Coronary artery (tissue), 2 donors: ENCODE data around the gene LAGE3.

Experiments
- DNase-seq: peaks from one replicate; pipeline ENCODE4 v3.0.0-alpha.2; 2017; ENCODE audit warnings: low spot score
- H3K27ac ChIP-seq, 2 donors: fragments of 200-600 bp; sonication (generic); one replicate each; pipeline ENCODE4 v1.5.1; 2016 to 2019
- H3K4me3 ChIP-seq: fragments of 200-600 bp; sonication (generic); 2 replicates; pipeline ENCODE4 v1.5.1; 2016; ENCODE audit warnings: mild to moderate bottlenecking, moderate library complexity
- CTCF ChIP-seq: fragments of 200-600 bp; sonication (generic); IDR thresholded peaks from one replicate; pipeline ENCODE4 v1.5.1; 2019; ENCODE audit warnings: antibody characterized with exemption

LAGE3 gene

DNA sequence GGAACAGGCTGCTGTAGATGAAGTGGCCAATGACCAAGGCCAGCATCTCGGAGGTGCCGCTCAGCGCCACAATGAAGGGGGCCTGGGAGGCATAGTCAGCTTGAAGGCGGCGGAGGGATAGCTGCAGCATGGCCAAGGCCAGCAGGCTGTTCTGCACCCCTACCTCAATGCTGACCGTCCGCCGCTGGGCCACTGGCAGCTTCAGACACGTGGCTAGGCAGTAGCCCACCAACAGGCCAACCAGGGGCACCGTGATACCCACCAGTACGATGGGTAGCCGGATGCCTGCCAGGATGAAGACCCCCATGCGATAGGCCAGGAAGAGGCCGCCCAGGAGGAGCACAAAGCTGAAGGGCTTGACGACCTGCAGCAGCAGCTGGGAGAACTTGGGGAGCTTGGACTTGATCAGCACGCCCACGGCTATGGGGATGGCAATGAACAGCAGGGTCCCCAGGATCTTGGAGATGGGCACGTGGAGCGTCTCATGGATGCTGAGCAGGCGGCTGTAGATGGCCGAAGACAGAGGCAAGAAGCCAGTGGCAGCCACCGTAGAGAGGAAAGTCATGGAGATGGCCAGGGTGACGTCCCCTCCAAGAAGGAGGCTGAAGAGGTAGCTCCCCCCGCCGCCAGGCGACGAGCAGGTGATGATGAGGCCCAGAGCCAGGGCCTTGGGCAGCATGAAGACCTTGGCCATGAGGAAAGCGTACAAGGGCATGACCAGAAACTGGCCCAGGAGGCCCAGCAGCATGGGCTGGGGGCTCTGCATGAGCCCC lies 8.6 kb upstream of the LAGE3 start:
- no peak for DNase-seq
- no peak for TF ChIP-seq CTCF
- peak overlapping the region in 1 of 2 donors; percentile 90 for H3K27ac ChIP-seq
- no peak overlapping the region for H3K4me3 ChIP-seq

DNA sequence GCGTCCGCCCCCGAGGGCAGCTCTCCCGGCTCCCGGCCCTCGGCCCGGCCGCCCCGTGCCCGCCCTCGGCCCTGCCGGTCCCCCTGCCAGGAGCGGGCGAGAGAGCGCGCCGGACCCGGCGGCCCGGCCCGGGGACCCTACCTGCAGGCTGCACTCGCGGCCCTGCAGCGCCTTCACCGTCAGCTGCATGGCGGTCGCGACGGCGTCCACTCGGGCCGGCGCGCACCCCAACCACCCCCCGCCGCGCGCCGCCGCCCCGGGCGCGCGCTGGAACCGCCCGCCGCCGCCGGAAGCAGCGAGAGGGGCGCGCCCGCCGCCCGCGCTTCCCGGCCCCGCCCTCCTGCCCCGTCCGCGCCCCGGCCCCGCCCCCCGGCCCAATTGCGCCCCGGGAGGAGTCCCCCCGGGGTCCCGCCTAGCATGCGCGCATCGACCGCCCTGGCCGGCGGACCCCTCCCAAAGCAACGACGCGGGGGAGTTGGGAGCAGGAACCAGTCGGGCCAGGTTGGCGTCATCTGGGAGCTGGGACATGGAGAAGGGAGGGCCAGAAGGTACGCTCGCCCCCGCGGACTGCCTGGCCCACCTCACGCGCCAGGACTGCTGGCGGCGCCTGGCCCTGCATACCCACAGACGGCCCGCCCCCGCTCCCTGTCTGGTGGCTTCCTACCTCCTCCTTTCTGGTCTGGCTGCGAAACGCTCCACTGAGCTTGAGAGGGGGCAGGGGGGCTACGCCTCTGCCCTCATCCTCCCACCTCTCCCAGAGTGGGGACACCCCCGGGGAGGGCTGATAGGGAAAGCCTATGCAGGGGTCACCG lies 7.5 kb upstream of the LAGE3 start, which contains the start of gene UBL4A:
TSS of gene UBL4A (minus strand) at position 220 of the 812 bp plus-strand sequence. CDS start at position 189, 31 bp downstream.
- peak within 1 kb of the TSS; percentile 85 for H3K4me3 ChIP-seq
- TF ChIP-seq CTCF, result no peak
- no peak for DNase-seq
- peak within 1 kb of the TSS; percentile 63 to 90 for H3K27ac ChIP-seq

DNA sequence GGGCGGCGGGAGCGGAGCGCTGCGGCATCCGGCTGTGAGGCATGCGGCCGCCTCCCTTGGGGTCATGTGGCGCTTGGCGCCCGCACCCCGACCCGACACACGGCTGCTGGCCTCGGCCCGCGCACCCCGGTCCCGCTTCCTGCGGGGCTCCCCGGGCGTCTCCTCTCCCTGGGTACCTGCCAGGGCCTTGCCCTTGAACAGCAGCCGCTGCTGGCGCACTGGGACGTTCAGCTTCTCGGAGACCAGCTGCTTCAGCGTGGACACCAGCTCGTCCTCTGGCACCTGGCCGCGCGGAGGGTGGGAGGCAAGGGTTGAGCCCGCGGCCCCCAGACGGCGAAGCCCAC lies 6.9 kb upstream of the LAGE3 start:
- H3K4me3 ChIP-seq, result peak overlapping the region; percentile 85
- DNase-seq, result no peak
- no peak for TF ChIP-seq CTCF
- H3K27ac ChIP-seq, result peak overlapping the region in 1 of 2 donors; percentile 90

- TF ChIP-seq CTCF, result no peak
- H3K27ac ChIP-seq, result peak overlapping the region in 1 of 2 donors; percentile 90
Observed at GRCh38 chrX:154485150-154486051, 6.3 kb upstream of the LAGE3 start.

DNA sequence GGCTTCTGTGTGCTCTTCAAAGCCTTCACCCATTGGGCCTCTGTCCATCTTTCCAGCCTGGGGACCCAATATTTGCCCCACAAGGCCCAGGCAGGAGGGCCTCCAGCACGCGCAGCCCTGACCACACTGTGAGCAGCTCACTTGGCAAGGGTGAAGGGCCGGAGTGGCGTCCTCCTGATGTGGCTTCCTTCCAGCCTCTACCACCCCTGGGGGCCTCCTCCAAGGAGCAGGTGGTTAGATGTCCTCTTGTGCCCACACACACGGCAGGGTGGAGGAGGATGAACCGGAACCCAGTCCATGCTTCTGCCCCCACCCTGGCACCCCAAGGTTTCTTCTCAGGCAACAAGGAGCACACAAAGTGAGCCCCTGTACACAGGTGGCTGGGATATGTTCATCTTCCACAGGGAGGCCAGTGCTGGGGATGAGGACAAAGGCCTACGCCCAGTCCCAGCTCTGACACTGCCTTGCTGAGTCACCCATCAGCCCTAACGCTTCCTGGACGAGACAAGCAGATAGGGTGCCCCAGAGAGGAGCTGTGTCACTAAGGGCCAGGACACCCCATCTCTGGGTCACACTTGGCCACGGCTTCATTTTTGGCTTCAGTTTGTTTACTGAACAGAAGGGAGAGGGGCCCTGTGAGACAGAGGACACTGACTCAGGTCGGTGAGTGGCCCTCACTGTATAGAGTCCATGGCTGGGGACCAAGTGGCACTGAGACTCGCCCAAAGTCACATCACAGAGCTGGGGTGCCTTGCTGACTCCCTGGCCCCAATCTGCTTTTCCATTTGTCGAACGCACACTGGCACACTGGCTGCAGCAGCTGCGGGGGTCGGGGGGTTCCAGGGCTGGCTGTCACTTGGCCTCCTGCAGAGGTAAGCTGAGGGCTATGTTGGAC lies 5.4 kb upstream of the LAGE3 start:
- no peak for TF ChIP-seq CTCF
- H3K27ac ChIP-seq, result peak overlapping the region in 1 of 2 donors; percentile 5
- no peak for DNase-seq
- H3K4me3 ChIP-seq, result no peak overlapping the region

More at GRCh38 chrX:154485150-154486051, 6.3 kb upstream of the LAGE3 start:
- peak; percentile 71 for DNase-seq
- peak overlapping the region; percentile 85 for H3K4me3 ChIP-seq

DNA sequence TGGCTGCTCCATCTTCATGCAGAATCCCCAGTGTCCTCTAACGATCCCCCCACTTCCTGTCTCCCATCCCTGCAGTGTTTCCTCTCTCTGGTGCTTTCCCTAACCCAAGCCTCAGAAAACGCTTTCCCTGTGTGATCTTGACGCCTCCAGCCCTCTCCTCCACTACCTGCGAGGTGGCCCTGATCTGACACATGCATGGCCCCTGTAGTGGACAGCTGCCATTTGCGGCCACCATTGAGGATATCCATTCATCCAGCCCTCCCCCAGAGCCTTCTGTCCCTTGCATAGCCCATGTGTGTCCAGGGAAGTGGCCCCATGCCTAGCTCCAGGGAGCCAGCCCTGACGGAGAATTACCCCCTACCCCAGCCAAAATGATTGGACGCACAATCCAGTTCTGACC lies 4.2 kb upstream of the LAGE3 start:
- Histone ChIP-seq H3K4me3 (no peak overlapping the region), H3K27ac (no peak overlapping the region)
- TF ChIP-seq CTCF, result no peak
- peak; percentile 67 for DNase-seq
